K562 (cell line): ENCODE data around the gene TTLL11. TPM values are rescaled to one million over a fixed set of nuclear protein-coding genes. Genes with fewer than 3 reads are reported as not detected.

Experiments
- ATAC-seq: fragments of 200-7000 bp; cut with Tn5 transposase; 3 replicates; pipeline ENCODE4 v1.9.1; 2020; ENCODE audit warnings: moderate library complexity
- BruUV-seq: library from RNA; stranded (reverse); fragments of 400-500 nt; replicated peaks from 2 replicates; lab custom pipeline; 2021; lab: Mats Ljungman, UMichigan
- CTCF ChIA-PET: fragments of 300-600 bp; formaldehyde crosslinking; extraction: SDS; loops from one replicate; lab custom pipeline; 2021; ENCODE audit warnings: low intra/inter-chr PET ratio; lab: Yijun Ruan, JAX
- POLR2A ChIA-PET: fragments of 300-600, 350-650 bp; sonication (Branson Sonifier 250); formaldehyde crosslinking; extraction: SDS; loops from one replicate; lab custom pipeline; 2021; ENCODE audit warnings: antibody characterized with exemption, inconsistent platforms; lab: Yijun Ruan, JAX
- DNase-seq, 4 experiments: peaks; one replicate each; pipeline versions ENCODE4 v3.0.0 to v3.0.0-alpha.2; 2011 to 2018; ENCODE audit warnings: low spot score in 3 of 4, mixed read lengths in 3 of 4; ENCODE audit errors: extremely low read depth in 1 of 4
- FAIRE-seq: peaks from 2 replicates; lab custom pipeline; 2011; peaks lifted over from hg19 to GRCh38; lab: Jason Lieb, UNC
- H2AFZ ChIP-seq: 2 replicates; pipeline ENCODE4 v1.6.0; 2011; ENCODE audit warnings: low read depth, low read length, control low read depth, inconsistent platforms
- H3K27ac ChIP-seq: fragments of 200-600 bp; 3 replicates; pipeline ENCODE4 v1.8.0; 2011; ENCODE audit warnings: low read depth, mild to moderate bottlenecking, control low read depth, inconsistent platforms, low read length, moderate library complexity, mixed read lengths; ENCODE audit errors: extremely low read depth
- H3K27me3 ChIP-seq, 2 experiments: fragments of 300-600 bp in 1 of 2; 2 replicates in 1 of 2; 3 replicates in 1 of 2; pipeline versions ENCODE4 v1.6.0 to v1.8.0; 2011; ENCODE audit warnings: inconsistent platforms in 2 of 2, low read length in 2 of 2, mild to moderate bottlenecking in 1 of 2, mixed read lengths in 1 of 2, moderate library complexity in 1 of 2; ENCODE audit not compliant: control insufficient read depth in 2 of 2, insufficient read depth in 2 of 2
- H3K36me3 ChIP-seq: fragments of 300-600 bp; 3 replicates; pipeline ENCODE4 v1.8.0; 2011; ENCODE audit warnings: mild to moderate bottlenecking, low read length, inconsistent platforms; ENCODE audit not compliant: control insufficient read depth, insufficient read depth
- H3K4me1 ChIP-seq, 2 experiments: fragments of 200-600 bp in 1 of 2; replicated peaks in 1 of 2; 2 replicates in 1 of 2; 3 replicates in 1 of 2; pipeline versions ENCODE4 v1.5.1 to v1.8.0; 2011; ENCODE audit warnings: inconsistent platforms in 2 of 2, low read length in 2 of 2, mild to moderate bottlenecking in 1 of 2, mixed read lengths in 1 of 2, moderate library complexity in 1 of 2; ENCODE audit not compliant: control insufficient read depth in 2 of 2, insufficient read depth in 2 of 2
- H3K4me2 ChIP-seq: 2 replicates; pipeline ENCODE4 v1.6.1; 2011; ENCODE audit warnings: low read length, control low read depth, inconsistent platforms, mixed read lengths; ENCODE audit not compliant: insufficient read depth
- H3K4me3 ChIP-seq: fragments of 200-600 bp; sonication (generic), shearing (Covaris generic); 2 replicates; pipeline ENCODE4 v1.5.1; 2016; ENCODE audit warnings: control low read depth, inconsistent platforms
- H3K79me2 ChIP-seq: fragments of 200-600 bp; 3 replicates; pipeline ENCODE4 v1.8.0; 2011; ENCODE audit warnings: low read length, inconsistent platforms; ENCODE audit not compliant: control insufficient read depth, insufficient read depth
- H3K9ac ChIP-seq, 2 experiments: 2 replicates each; pipeline versions ENCODE4 v1.6.0 to v1.6.1; 2011; ENCODE audit warnings: low read depth in 2 of 2, low read length in 2 of 2, control low read depth in 1 of 2, inconsistent platforms in 1 of 2, mild to moderate bottlenecking in 1 of 2, mixed read lengths in 1 of 2; ENCODE audit not compliant: insufficient read depth in 1 of 2
- H3K9me1 ChIP-seq: one replicate; pipeline ENCODE4 v1.6.0; 2011; ENCODE audit warnings: inconsistent platforms, mild to moderate bottlenecking, low read length, moderate library complexity; ENCODE audit not compliant: control insufficient read depth, insufficient read depth
- H3K9me3 ChIP-seq: replicated peaks from 2 replicates; pipeline ENCODE4 v1.5.1; 2011; ENCODE audit warnings: low read depth, low read length, inconsistent platforms; ENCODE audit not compliant: control insufficient read depth, insufficient read depth
- H4K20me1 ChIP-seq: replicated peaks from 2 replicates; pipeline ENCODE4 v1.6.1; 2011; ENCODE audit warnings: low read length, inconsistent platforms, mixed read lengths; ENCODE audit not compliant: control insufficient read depth, insufficient read depth
- CBX3 ChIP-seq, 2 experiments: IDR thresholded peaks; 1 replicate in 1 of 2; 2 replicates in 1 of 2; pipeline ENCODE4 v1.6.1; 2012; ENCODE audit warnings: inconsistent platforms in 2 of 2, low read length in 2 of 2, borderline replicate concordance in 1 of 2, control low read depth in 1 of 2
- CBX5 ChIP-seq: IDR thresholded peaks from 2 replicates; pipeline ENCODE4 v1.6.1; 2014; ENCODE audit warnings: low read depth, borderline replicate concordance
- POLR2AphosphoS5 ChIP-seq: IDR thresholded peaks from 2 replicates; pipeline ENCODE4 v1.6.1; 2011; ENCODE audit warnings: mild to moderate bottlenecking, low read depth, low read length, moderate library complexity; ENCODE audit not compliant: control insufficient read depth, insufficient read depth
- TRIM28 ChIP-seq: fragments of 450-650 bp; IDR thresholded peaks from 2 replicates; pipeline ENCODE4 v1.6.1; 2017
- ZNF224 ChIP-seq: sonication (generic); formaldehyde crosslinking; IDR thresholded peaks from 2 replicates; pipeline ENCODE4 v1.8.0; 2022; ENCODE audit warnings: mild to moderate bottlenecking, missing genetic modification reagents
- WGBS: fragments of 100-300 bp; shearing (Covaris generic); methylation state at CpG from one replicate; pipeline ENCODE4 v1.1.6; 2016; ENCODE audit warnings: low coverage, mixed read lengths; ENCODE audit not compliant: insufficient coverage; ENCODE audit errors: missing lambda C conversion rate; 5-methylcytosine and 5-hydroxymethylcytosine counted together
- in situ Hi-C: fragments of 300-500 bp; cut with MboI; formaldehyde crosslinking; loops from 4 replicates; pipeline ENCODE4 v1.15.0; 2018; ENCODE audit warnings: inconsistent platforms, mixed read lengths
- intact Hi-C: fragments of 100-400 bp; cut with micrococcal nuclease; formaldehyde crosslinking; loops from 2 replicates; pipeline ENCODE4 v1.14.2; 2022
- polyA plus RNA-seq, 8 experiments: library from polyadenylated mRNA; depleted of rRNA in 4 of 8; stranded (reverse) in 5 of 8; unstranded in 3 of 8; fragments of >200 nt; fragmentation: Nextera tagmentation in 2 of 8; fragmentation: Illumina TruSeq in 1 of 8; extraction: Ambion mirVana in 2 of 8; extraction: Trizol in 1 of 8; gene quantifications; 2 replicates each; pipeline versions ENCODE4 v1.2.1 to v1.2.3, GENCODE V29; 2011 to 2014; ENCODE audit warnings: inconsistent platforms in 1 of 8, missing spikeins in 1 of 8
- total RNA-seq, 7 experiments: library from RNA; depleted of rRNA in 6 of 7; stranded (reverse); fragments of >200 nt in 6 of 7; fragmentation: Illumina TruSeq in 2 of 7; extraction: Trizol in 2 of 7; gene quantifications; 2 replicates each; pipeline versions ENCODE4 v1.2.1 to v1.2.3, GENCODE V29; 2011 to 2021; ENCODE audit warnings: low replicate concordance in 1 of 7
- TF ChIP-seq, protein P1 (sequence below): sonication (generic); formaldehyde crosslinking; IDR thresholded peaks from 2 replicates; pipeline ENCODE4 v1.8.1; 2022; ENCODE audit warnings: missing genetic modification reagents
- TF ChIP-seq, protein P2 (sequence below), 2 experiments: fragments of 250-450 bp in 1 of 2; fragments of 450-650 bp in 1 of 2; sonication (Bioruptor Pico) in 1 of 2; IDR thresholded peaks; 2 replicates each; pipeline versions ENCODE4 v1.6.1 to v1.8.0; 2016 to 2021; ENCODE audit warnings: mild to moderate bottlenecking in 2 of 2, moderate library complexity in 2 of 2, missing compliant biosample characterization in 1 of 2, missing genetic modification characterization in 1 of 2

The TTLL11 gene
- total and polyA plus RNA-seq, 9 of the 15 experiments (the other 6 are each of a cell fraction or from before 2014, with no cell fraction given) = 0.83 to 4.4 (median 2.7) TPM

DNA sequence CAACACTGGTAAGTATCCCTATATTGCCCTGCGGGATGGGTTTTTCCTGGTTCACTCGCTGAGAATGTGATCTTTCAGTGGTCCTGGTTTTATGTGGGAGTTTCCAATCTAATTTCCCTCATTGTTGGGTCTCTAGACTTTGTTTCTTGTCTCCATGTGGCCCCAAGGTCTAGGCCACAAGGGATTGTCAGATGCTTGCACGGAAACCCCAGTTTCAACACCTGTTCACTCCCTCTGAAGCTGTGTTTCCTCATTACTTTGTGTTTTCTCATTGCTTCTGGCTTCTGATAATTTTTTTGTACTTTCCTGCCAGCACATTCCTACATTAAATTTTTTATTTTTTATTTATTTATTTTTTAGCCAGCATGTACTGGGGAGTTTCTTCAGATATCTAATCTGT lies 191.5 kb downstream of the TTLL11 start (continued):
- TF ChIP-seq, protein P1, sequence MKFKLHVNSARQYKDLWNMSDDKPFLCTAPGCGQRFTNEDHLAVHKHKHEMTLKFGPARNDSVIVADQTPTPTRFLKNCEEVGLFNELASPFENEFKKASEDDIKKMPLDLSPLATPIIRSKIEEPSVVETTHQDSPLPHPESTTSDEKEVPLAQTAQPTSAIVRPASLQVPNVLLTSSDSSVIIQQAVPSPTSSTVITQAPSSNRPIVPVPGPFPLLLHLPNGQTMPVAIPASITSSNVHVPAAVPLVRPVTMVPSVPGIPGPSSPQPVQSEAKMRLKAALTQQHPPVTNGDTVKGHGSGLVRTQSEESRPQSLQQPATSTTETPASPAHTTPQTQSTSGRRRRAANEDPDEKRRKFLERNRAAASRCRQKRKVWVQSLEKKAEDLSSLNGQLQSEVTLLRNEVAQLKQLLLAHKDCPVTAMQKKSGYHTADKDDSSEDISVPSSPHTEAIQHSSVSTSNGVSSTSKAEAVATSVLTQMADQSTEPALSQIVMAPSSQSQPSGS = no peak
- no peak for TF ChIP-seq ZNF224 (CRISPR knock-in tag)
- no peak for TF ChIP-seq POLR2AphosphoS5

DNA sequence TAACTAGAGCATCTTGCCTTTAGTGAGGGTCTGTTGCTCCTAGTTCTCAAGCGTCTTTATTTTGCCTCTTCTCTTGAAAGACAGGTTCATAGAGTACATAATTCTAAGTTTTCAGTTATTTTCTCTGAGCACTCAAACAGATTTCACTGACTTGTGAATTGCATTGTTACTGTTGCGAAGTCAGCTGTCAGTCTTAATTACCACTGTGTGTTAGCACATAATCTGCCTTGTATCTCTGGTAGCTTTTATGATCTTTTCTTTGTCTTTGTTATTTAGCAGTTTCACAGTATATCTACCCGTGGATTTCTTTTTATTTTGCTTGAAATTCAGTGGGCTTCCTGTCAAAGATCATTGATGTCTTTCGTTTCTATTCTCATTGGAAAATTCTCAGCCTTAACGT lies 192.9 kb downstream of the TTLL11 start:
- POLR2A ChIA-PET = no interaction called here
- Histone ChIP-seq H4K20me1 (no peaks in the 10 kb centered on the region), H3K9me3 (peaks cover 6% of the 10 kb centered on the region; the same call in 1 of the 2 replicates), H2AFZ (no peak overlapping the region), H3K4me1 (peaks cover 0 to 5% of the 10 kb centered on the region in 2 experiments; a peak in 1 of 5 replicates), H3K27me3 (peaks cover 5 to 7% of the 10 kb centered on the region in 2 experiments; a peak in 2 of 5 replicates), H3K79me2 (no peaks in the 10 kb centered on the region), H3K4me3 (no peak overlapping the region)
- CTCF ChIA-PET = no interaction called here
- BruUV-seq = no TSS peak
- no peak for DNase-seq
- TF ChIP-seq, protein P2, sequence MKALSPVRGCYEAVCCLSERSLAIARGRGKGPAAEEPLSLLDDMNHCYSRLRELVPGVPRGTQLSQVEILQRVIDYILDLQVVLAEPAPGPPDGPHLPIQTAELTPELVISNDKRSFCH (CRISPR knock-in tag; IDR thresholded peaks at IDR 0.05) = no peak
- TF ChIP-seq, protein P2 (tag; IDR thresholded peaks at IDR 0.05) = no peak
- TF ChIP-seq TRIM28 (peak; percentile 59; the same call in 1 of the 2 replicates), CBX5 (peak; percentile 81), CBX3 (IDR thresholded peaks at IDR 0.05; ENCODE audit: borderline replicate concordance in 1 of 2, low read length in 2 of 2) (peak in 1 of 2 experiments; percentile 86; a peak in 1 of 3 replicates)
- TF ChIP-seq, all 486 proteins: peak for 3
- ATAC-seq (no peak), FAIRE-seq (no peak)
- in situ Hi-C loops = no loop called here
- WGBS = 1% methylated on average over 5 of the region's 5 CpGs
- Histone ChIP-seq H3K9me1 (no peaks in the 10 kb centered on the region), H3K4me2 (no peak overlapping the region), H3K9ac (no peak overlapping the region), H3K36me3 (no peaks in the 10 kb centered on the region), H3K27ac (no peak overlapping the region)
- intact Hi-C loops = no loop called here
